ENCODE measurements around the gene TP53AIP1.

- no peak for TF ChIP-seq ZNF24 (IDR thresholded peaks at IDR 0.05)
- no peak for TF ChIP-seq POLR2A (conservative IDR thresholded peaks at IDR 0.05)
- TF ChIP-seq CTCF (IDR thresholded peaks at IDR 0.05 in 2 of 3, conservative IDR thresholded peaks at IDR 0.05 in 1 of 3; ENCODE audit: insufficient read depth in 2 of 3, low read depth in 1 of 3, low read length in 3 of 3) = no peak
- TF ChIP-seq STAT5B (CRISPR knock-in tag; IDR thresholded peaks at IDR 0.05) = no peak
- TF ChIP-seq SMC3 (conservative IDR thresholded peaks at IDR 0.05; ENCODE audit: insufficient read depth, low read depth, low read length) = no peak
- no peak for TF ChIP-seq SMAD3 (CRISPR knock-in tag; conservative IDR thresholded peaks at IDR 0.05)
- TF ChIP-seq RBM22 (IDR thresholded peaks at IDR 0.05; ENCODE audit: low read depth, low read length, poor library complexity, severe bottlenecking) = no peak
- TF ChIP-seq E2F6 (IDR thresholded peaks at IDR 0.05; ENCODE audit: borderline replicate concordance in 1 of 2, extremely low read depth in 1 of 2, insufficient read depth in 1 of 2, insufficient read length in 1 of 2, low read depth in 1 of 2, low read length in 1 of 2, poor library complexity in 1 of 2, severe bottlenecking in 1 of 2) = no peak
- no peak for TF ChIP-seq STAT6 (CRISPR knock-in tag; IDR thresholded peaks at IDR 0.05)
- no peak for TF ChIP-seq KLF13 (tag; IDR thresholded peaks at IDR 0.05; ENCODE audit: borderline replicate concordance, low read depth)
Measured at GRCh38 chr11:128898580-128899344, 43.9 kb downstream of the TP53AIP1 start.

Measured in K562 (cell line).